WI38 (cell line): ENCODE results near the gene PLPPR1.

Experiments
- H3K4me3 ChIP-seq: 2 replicates; pipeline ENCODE4 v1.5.1; 2011; ENCODE audit warnings: low read depth, mild to moderate bottlenecking, control low read depth, low read length
- CTCF ChIP-seq: IDR thresholded peaks from 2 replicates; pipeline ENCODE4 v1.5.1; 2012; ENCODE audit warnings: low read depth, mild to moderate bottlenecking, control low read depth, low read length

PLPPR1 gene

DNA sequence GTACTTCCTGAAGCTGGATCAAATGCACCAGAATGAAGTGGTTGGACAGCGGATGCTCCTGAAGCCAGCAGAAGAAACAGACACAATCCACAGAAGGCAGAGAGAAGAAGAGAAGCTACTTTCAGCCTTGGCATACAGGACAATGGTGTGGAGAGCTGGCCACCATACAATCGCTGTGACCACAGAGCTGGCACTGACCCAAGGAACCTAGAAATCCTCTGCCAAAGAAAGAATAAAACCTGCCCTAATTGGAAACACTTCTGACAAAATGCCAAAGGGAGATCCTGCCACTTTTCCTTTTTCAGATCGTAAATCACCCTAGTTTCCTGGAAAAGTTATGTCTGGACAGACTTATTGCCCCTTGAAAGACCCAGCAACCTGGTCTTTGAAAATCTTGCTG lies 278.5 kb downstream of the PLPPR1 start:
- H3K4me3 ChIP-seq: no peak overlapping the region
- TF ChIP-seq CTCF: no peak

GRCh38 chr9:101307524-101308213 lies 279.1 kb downstream of the PLPPR1 start:
- no peak for TF ChIP-seq CTCF
- no peak overlapping the region for H3K4me3 ChIP-seq

DNA sequence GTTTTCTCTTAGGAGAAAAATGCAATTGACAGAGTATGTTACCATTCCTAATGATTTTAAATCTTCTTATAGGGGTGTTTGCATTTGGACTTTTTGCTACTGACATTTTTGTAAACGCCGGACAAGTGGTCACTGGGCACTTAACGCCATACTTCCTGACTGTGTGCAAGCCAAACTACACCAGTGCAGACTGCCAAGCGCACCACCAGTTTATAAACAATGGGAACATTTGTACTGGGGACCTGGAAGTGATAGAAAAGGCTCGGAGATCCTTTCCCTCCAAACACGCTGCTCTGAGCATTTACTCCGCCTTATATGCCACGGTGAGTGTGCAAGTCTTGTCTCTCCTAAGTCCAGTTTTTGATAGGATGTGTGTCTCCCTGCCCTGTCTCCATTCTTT lies 280.6 kb downstream of the PLPPR1 start:
- H3K4me3 ChIP-seq: no peak overlapping the region
- no peak for TF ChIP-seq CTCF

DNA sequence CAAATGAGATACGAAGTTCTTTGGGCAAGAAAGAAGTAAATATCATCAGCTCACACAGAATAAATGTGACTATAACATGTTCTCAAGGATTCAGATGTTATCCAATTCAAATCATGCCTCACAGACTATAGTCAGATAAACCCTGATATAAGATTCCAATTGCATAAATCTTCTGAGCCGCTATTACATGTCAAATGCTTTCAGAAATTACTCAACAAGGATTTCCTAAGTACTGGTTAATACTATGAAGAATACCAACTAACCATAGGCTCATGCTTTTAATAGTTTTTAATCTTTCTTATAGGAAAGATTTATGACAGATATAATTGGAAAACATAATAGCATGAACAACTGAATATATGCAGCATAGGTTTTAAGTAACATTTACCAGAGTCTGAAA lies 282.7 kb downstream of the PLPPR1 start:
- TF ChIP-seq CTCF: no peak
- no peak overlapping the region for H3K4me3 ChIP-seq

- H3K4me3 ChIP-seq: no peak overlapping the region
- TF ChIP-seq CTCF: peak; percentile 31; the same call in 1 of the 2 replicates
Measured at GRCh38 chr9:101311758-101312420, 283.4 kb downstream of the PLPPR1 start.

- TF ChIP-seq CTCF: no peak
- no peak overlapping the region for H3K4me3 ChIP-seq
Measured at GRCh38 chr9:101312661-101313060, 284.1 kb downstream of the PLPPR1 start.

DNA sequence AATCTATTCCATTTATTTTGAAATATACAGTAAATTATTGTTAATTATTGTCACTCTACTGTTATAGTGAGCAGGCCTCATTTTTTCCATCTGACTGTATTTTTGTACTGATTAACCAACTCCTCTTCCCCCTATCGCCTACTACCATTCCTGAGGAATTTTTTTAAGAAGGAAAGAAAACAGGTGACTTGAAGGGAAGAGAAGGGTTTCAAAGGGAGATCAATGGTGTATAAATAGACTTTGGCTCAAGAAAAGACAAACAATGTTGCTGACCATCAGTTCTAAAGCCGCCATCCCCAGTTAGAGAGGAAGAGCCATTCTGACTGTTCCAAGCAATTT lies 286.6 kb downstream of the PLPPR1 start:
- no peak overlapping the region for H3K4me3 ChIP-seq
- TF ChIP-seq CTCF: no peak
